ENCODE measurements around the gene GSKIP.
"Not testable (repeated sequence)": the region's sequence is repeated elsewhere in the genome, so short reads cannot be mapped to it uniquely, and the experiment has no call there.

GSKIP gene, protein sequence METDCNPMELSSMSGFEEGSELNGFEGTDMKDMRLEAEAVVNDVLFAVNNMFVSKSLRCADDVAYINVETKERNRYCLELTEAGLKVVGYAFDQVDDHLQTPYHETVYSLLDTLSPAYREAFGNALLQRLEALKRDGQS

DNA sequence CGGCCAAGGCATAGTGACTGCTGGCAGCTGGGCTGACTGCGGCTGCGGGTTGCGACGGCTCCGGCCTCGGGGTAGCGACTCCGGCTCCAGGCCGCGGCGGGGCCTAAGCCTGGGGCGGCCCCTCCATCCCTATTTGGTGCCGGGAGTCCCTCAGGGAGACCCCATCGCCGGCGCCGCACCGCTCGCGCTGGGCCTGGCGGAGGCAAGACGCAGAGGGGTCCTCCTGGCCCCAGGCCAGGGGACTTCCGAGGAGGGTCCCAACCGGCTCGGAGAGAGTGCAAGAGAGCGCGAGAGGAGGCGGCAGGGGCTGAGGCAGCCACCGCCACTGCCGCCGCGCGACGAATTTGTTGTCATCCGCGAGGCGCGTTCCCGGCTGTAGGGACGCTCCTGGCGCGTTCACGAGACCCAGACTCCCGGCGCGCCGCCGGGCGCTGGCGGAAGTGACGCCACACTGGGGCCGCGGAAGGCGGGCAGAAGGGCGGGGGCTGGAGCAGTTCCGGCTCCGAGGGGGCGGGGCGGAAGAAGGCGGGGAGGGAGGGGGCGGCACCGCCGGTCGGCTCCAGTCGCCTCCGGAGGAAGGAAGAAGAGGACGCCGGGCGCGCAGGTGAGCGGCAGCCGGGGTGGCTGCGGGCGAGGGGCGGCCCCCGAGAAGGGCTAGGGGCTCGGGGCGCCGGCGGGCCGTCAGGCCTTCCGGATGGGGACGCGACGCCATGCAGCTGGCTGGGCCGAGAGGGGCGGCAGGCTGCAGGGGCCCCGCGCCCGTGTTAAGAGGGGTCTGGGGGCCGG lies at the start of gene GSKIP, which contains the start of gene ATG2B:
Gene GSKIP, plus strand, starts transcription at position 562 of the 786 bp plus-strand sequence. CDS start 18,722 bp downstream, outside the sequence.
Gene ATG2B, minus strand, starts transcription at position 377 of the 786 bp plus-strand sequence. Its CDS starts 365 bp downstream, at position 12.
- DNase-seq: peak; percentile 96

DNA sequence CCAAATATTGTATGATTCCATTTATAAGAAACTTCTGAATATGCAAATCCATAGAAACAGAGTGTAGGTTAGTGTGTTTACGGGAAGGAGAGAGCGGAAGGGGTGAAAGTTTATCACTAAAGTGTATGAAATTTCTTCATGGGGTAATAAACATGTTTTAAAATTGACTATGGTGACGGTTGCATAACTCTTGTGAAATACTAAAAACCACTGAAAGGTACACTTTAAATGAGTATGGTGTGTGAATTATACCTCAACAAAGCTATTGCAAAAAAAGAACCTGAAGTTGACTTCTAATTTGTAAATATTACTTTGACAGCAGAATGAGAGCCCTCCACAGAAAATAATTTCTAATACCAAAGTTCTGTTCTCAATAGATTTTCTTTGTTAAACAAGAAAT lies 47.2 kb upstream of the GSKIP start:
- DNase-seq: no peak

DNA sequence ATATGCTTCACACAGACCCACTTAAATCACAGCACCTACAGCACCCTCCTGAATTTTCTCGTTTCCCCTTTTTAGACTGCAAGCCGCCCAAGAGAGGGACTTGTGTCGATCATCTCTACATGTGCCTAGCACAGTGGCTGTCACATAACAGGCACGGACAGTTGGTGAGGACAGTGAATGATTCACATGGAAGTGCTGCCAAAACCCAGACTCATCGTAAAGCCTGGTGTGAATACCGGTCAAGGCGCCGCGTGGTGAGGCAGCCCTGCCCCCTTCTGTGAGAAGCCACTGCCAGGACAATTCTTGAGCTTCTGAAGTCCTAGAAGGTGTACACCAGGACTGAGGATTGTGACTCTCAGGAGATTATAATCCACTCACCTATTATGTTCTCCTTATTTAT lies 44.5 kb upstream of the GSKIP start:
- no peak for DNase-seq

DNA sequence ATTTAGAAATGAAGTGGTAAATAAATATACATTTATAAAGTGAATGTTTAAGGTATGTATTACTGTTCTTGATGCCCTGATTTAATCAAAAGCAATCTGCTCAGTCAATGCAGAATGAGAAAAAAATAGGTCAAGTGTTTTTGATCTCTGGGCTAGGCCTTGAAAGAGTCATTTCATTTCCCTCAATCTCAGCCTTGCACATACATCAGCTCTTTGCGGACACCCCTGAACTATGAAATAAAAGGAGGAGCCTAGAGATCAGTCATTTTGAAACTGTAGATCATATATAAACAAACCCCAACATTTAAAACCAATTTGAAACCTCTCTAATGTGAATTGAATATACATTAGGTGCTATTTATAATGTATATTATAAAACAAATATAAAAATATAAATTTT lies 42.7 kb upstream of the GSKIP start:
- no peak for DNase-seq

DNA sequence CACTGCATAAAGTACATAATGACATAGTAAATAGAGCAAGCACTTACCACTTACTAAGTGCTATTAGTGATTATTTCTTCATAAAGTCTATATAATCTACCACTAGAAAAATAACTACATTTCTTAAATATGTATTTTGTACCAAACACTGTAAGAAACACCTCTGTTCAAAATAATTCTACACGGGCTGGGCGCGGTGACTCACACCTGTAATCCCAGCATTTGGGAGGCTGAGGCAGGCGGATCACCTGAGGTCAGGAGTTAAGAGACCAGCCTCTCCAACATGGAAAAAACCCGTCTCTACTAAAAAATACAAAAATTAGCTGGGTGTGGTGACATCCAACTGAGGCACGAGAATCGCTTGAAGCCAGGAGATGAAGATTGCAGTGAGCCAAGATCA lies 39.1 kb upstream of the GSKIP start:
- no peak for DNase-seq

DNA sequence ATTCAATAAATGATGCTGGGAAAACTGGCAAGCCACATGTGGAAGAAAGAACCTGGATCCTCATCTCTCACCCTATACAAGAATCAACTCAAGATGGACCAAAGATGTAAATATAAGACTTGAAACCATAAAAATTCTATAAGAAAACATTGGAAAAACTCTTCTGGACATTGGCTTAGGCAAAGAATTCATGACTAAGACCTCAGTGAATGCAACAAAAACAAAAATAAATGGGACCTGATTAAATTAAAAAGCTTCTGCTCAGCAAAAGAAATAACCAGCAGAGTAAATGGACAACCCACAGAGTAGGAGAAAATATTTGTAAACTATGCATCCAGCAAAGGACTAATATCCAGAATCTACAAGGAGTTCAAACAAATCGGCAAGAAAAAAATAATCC lies 24.8 kb upstream of the GSKIP start:
- DNase-seq: no peak

DNA sequence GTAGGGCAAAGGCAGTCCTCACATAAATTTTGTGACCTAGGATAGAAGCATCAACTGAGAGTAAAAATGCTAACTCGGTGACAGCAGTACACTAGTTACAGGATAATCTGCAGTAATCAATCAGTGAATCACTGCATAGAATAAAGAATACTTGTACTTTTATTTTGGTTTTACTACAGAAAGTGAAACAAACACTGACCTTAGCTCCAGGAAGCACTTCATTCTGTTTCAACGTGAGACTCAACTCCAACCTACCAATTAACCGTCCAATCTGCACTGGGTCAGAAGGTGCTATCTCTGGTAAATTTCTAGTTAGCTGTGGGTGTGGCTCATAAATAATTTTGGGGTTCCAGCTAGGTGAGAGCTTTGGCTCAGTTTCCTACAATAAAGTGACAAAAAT lies 22.0 kb upstream of the GSKIP start:
- DNase-seq: no peak

DNA sequence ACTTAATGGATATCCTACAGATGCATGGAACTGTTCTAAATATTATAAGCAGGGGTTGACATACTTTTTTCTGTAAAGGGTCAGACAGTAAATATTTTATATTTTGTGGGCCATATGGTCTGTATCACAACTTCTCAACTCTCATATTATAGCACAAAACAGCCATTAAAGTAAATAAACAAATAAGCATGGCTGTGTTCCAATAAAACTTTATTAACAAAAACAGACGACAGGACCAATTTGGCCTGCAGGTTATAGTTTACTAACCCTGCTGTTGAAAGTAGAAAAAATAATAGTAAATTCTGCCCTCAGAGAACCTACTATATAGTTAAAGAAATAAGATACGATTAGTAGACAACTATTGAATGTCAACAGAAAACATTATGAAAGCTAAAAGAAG lies 17.7 kb upstream of the GSKIP start:
- no peak for DNase-seq

DNA sequence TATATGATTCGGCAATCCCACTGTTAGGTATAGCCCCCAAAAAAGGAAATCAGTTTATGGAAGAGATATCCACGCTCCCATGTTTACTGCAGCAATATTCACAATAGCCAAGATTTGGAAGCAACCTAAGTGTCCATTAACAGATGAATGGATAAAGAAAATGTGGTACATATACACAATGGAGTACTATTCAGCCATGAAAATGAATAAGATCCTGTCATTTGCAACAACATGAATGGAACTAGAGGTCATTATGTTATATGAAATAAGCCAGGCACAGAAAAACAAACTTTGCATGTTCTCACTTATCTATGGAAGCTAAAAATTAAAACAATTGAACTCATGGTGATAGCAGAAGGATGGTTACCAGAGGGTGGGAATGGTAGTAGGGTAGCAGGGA lies 15.4 kb upstream of the GSKIP start:
- not testable (repeated sequence) for DNase-seq

DNA sequence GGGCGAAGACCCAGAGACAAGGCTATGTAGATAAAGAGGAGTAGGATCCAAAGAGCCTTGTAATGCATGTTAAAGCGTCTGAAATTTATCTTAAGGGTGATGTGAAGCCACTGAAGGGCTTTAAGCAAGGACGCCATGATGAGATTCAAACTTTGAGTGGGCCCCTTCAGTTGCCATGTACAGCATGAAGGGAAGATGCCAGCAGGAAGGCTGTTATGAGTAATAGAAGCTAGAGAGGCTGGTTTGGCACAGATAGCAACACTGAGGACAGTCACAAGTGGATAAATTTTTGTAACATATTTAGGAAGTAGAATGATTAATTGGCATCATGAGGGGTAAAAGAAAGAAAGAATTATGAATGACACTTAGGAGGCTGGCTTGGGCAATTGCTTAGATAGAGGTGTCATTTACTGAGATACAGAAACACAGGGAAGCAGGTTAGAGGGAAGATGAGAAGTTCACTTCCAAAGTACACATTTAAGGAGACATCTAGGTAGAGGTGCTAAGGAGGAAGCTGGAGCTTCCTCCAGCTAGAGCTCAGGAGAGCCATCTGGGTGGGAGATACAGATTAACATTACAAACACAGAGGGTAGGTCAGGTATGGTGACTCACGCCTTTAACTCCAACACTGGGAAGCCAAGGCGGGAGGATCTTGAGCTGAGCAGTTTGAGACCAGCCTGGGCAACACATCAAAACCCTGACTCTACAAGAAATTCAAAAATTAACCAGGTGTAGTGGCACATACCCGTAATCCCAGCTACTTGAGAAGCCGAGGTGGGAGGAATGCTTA lies 13.8 kb upstream of the GSKIP start:
- no peak for DNase-seq

DNA sequence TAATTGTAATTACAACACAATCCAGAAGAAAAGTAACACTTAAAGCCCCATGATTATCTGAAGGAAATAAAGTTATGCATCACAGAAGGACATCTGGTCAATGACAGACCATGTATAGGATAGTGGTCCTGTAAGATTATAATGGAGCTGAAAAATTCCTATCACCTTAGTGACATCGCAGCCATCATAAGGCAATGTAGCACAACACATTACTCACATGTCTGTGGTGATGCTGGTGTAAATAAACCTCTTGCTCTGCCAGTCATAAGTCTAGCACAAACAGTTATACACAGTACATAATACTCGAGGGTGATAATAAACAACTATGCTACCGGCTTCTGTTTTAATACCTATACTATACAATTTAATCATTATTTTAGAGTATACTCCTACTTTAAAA lies 11.3 kb upstream of the GSKIP start:
- no peak for DNase-seq

DNA sequence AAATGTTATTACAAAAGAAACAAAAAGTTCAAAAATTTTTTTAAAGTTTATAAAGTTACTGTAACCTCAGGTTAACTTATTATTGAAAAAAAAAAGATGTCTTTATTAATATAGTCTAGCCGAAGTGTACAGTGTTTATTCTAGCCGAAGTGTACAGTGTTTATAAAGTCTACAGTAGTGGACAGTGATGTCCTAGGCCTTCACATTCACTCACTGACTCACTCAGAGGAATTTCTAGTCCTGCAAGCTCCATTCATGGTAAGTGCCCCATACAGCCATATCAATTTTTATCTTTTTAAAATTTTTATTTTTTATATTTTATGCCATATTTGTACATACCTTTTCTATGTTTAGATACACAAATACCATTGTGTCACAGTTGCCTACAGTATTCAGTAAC lies 10.6 kb upstream of the GSKIP start:
- no peak for DNase-seq

DNA sequence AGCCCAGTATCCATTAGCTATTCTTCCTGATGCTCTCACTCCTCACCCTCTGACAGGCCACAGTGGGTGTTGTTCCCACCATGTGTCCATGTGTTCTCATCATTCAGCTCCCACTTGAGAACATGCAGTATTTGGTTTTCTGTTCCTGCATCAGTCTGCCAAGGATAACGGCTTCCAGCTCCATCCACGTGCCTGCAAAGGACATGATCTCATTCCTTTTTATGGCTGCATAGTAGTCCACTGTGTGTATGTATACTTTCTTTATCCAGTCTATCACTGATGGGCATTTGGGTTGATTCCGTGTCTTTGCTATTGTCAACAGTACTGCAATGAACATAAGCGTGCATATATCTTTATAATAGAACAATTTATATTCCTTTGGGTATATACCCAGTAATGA lies 9.1 kb upstream of the GSKIP start:
- no peak for DNase-seq

DNA sequence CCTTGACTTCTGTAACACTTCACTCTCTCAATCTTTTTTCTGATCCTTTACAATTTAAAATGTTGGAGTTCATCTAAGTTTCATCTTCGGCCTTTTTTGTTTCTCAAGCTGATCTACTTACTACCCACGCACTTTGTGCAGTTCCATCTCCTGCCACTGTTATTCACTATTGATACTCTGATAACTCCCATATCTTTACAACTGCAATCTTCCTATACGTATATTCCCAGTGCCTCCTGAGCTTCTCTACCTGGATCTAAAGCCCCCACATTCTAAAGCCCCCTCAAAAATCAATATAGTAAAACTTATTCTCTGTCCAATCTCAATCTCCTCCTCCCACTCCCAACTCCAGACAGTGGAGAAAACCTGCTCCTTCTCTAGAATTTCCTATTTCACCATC lies 6.1 kb upstream of the GSKIP start:
- no peak for DNase-seq

DNA sequence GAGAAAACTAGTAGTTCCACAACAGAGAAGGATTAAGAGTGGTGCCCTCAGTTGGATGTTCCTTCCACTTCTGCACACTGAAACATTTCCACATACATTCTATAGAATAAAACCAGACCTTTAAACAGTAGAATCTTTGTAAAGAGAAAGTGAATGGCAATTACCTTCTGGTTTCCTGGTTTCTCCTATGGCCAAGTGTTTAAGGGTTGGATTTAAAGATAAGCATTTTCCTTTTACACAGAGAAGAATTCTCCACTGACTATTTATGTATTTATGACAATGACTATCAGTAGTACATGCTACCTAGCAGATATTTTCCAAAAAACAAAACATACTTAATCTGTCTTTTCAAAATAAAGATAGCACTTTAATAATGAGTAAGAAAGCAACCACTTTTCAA lies 3.4 kb upstream of the GSKIP start:
- no peak for DNase-seq

DNA sequence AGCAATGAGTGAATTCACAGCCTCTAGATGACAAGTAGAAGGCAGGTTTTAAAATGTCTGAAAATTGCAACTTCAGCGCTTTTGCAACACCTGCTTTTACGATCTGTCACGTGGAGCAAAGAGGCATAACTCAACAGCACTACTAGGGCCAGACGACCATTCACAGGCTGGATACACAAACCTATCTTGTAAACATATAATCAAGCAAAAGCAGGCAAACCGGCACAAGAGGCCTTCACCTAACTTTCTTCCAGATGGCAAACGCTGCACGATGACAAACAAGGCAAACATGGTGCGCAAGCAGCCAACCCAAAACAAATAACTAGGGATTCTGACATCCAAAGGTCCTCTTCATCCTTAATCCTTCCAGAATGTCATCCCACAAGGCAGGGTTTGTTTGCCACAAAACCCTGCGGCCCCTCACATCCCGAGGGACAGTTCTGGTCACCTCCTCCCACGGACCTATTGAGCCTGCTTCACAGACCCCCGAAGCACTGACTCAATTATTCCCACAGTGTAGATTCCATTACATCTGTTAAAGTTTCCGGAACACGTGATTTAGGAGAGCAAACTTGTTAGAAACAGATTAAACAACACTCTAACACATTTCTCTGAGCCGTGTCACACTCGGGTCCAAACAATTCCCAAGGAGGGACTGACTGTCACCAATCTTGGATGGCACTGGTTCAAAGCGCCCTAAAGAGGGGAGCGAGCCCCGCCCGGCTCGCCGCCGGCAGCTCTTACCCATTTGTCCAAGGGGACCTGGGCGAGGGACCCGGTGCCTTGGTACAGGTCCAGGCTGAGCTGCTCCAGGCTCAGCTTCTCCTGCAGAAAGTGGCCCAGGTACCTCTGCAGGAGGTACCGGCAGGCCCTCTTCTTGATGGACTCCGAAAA lies 1.0 kb upstream of the GSKIP start:
- DNase-seq: peak; percentile 48

DNA sequence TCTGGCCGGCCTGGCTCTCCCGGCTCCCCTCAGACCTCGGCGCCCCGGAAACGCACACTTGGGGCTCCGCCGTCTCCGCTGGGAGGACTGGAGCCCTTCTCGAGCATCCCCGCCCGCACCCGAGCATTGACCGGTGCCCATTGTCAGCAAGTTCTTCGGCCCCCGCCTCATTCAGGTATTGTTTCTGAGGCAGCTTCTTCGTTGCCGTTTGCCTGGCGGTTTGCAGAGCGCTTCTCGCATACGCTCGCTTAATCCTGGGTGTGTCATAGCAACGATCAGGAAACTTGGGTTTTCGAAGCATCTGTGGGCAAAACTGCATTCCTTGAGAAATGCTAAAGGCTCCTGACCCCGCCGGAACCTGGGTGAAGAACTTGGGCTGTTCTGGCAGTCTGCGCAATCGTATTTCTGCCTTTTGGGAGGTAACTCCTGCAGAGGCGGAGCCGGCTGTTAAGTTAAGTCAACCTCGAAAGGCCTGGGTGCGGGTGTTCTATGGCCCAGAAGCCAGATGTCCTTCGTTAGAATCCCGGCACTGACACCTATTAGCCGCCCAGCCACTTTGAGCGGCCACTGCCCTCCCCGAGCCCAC lies 518 bp downstream of the GSKIP start:
- peak; percentile 43 for DNase-seq

DNA sequence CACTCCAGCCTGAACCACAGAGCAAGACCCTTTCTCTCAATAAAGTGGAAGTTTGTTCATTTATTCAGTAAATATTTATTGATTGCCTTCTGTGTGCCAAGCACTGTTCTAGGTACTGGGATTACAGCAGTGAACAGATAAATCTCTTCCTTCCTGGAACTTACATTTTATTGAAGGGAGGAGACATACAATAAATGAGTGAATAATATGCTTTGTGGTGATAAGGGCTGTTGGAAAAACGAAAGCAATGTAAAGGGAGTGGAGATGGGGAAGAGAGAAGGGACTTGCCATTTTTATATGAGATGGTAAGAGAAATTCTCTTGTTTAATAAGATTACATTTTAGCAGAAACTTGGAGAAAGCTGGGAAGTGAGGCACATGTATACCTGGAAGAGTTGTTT lies 1.6 kb downstream of the GSKIP start:
- no peak for DNase-seq

DNA sequence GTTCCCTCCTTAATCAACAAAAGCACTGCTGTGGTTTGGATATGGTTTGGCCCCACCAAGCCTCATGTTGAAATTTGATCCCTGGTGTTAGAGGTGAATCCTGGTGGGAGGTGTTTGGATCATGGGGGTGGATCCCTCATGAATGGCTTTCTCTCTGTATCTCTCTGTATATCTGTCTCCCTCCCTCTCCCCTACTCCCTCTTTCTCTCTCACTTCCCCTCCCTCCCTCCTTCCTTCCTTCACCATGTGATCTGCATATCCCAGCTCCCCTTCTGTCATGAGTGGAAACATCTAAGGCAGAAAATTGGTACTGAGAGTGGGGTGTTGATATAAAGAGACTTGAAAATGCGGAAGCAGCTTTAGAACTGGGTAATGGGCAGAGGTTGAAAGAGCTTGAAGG lies 5.2 kb downstream of the GSKIP start:
- DNase-seq: no peak

DNA sequence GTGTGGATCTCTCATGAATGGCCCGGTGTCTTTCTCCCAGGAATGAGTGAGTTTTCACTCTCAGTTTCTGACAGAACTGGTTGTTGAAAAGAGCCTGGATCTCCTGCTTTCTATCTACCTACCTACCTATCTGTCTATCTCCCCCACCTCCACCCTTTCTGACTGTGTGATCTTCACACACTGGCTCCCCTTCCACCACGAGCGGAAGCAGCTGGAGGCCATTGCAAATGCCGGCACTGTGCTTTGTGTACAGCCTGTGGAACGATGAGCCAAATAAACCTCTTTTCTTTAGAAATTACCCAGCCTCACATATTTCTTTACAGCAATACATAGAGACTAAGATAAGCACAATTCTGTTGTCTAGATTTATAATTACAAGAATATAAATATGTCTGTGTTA lies 7.2 kb downstream of the GSKIP start:
- no peak for DNase-seq

DNA sequence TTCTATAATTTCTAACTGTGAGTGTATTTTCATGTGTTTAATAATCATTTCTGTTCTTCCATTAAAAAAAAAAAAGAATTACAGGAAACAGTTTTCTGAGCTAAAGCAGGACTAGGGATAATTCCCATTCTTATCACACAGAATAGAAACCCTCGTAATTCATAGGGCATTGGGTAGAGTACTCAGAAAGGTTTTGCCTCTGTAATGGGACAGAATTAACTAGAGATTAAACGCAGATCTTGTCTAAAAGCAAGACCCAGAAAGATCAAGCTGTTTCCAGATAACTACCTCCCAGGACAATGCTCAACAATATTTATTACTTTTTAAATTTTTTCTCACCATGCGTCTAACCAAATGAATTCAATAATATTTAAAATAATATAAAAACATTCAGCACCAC lies 10.2 kb downstream of the GSKIP start:
- no peak for DNase-seq

DNA sequence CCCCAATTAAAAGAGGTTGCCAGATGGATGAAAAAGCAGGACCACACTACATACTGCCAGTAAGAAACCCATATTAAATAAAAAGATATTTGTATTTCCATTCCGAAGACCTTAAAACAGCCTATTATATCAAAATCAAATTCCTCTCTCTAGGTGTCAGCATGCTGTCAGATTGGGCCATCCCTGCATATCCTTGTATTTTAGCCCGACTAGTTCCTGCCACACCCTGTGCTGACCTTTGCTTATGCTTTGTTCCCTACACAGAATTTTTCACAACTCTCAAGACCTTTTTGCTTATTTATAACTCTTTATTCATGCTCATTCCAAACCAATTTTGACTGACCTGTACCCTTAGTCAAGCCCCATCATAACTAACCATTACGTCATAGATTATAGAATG lies 12.8 kb downstream of the GSKIP start:
- no peak for DNase-seq

DNA sequence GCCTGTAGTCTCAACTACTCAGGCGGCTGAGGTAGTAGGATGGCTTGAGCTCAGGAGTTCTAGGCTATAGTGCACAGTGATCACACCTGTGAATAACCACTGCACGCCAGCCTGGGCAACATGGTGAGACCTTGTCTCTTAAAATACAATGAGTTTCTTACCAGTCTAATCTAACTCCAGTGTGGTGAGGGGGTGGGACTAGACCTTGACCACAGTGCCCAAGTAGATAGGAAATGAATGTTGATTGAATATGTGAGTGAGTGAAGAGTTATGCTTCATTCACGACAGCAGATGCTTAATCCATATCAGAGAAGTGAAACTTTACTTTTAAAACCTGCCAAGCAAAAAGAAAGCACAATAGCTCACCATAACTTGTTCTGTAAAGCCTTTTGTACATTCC lies 17.4 kb downstream of the GSKIP start:
- DNase-seq: no peak

All from activated naive CD4-positive, alpha-beta T cell treated with Interleukin-2 at 50 U/mL for 16 hours (primary cell).